ENCODE results near the gene PPP6C.
"Not testable (repeated sequence)": the region's sequence is repeated elsewhere in the genome, so short reads cannot be mapped to it uniquely, and the experiment has no call there.

- TF ChIP-seq EZH2 (IDR thresholded peaks at IDR 0.05; ENCODE audit: insufficient read depth, poor library complexity, severe bottlenecking); EZH2phosphoT487 (IDR thresholded peaks at IDR 0.05; ENCODE audit: insufficient read depth, low read depth): not testable (repeated sequence)
These were observed 26.7 kb downstream of the PPP6C start for GRCh38 chr9:125162891-125163290.

Measured in GM23248 (cell line).